Measurements from ENCODE around the gene RPH3AL. TPM values are rescaled to one million over a fixed set of nuclear protein-coding genes. Genes with fewer than 3 reads are reported as not detected.
"Not testable (repeated sequence)": the region's sequence is repeated elsewhere in the genome, so short reads cannot be mapped to it uniquely, and the experiment has no call there.

The RPH3AL gene
- total RNA-seq, 4 donors from 2014 or later: 10.0 to 51.1 (median 25.7) TPM

GRCh38 chr17:172401-172800 is 180.2 kb downstream of the RPH3AL start:
- ATAC-seq (ENCODE audit: low FRiP score): no peak

DNA sequence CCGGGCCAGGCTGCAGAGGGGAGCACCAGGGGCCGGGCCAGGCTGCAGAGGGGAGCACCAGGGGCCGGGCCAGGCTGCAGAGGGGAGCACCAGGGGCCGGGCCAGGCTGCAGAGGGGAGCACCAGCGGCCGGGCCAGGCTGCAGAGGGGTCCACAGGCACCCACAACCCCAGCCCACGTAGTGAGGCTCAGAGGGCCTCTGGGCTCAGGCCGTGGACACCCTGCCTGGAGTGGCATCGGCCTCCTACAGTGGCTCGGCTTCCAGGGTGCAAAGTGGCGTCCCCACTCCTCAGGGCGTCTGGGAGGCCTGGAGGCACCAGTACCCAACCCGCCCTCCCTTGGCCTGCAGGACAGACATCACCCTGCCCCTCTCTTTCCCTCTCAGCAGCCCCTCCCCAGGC is 180.7 kb downstream of the RPH3AL start:
- TF ChIP-seq, protein P1, sequence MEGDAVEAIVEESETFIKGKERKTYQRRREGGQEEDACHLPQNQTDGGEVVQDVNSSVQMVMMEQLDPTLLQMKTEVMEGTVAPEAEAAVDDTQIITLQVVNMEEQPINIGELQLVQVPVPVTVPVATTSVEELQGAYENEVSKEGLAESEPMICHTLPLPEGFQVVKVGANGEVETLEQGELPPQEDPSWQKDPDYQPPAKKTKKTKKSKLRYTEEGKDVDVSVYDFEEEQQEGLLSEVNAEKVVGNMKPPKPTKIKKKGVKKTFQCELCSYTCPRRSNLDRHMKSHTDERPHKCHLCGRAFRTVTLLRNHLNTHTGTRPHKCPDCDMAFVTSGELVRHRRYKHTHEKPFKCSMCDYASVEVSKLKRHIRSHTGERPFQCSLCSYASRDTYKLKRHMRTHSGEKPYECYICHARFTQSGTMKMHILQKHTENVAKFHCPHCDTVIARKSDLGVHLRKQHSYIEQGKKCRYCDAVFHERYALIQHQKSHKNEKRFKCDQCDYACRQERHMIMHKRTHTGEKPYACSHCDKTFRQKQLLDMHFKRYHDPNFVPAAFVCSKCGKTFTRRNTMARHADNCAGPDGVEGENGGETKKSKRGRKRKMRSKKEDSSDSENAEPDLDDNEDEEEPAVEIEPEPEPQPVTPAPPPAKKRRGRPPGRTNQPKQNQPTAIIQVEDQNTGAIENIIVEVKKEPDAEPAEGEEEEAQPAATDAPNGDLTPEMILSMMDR (IDR thresholded peaks at IDR 0.05): no peak
- DNase-seq (ENCODE audit: low spot score): no peak
- no peak for ATAC-seq (ENCODE audit: low FRiP score)

More at GRCh38 chr17:172401-172800, 180.2 kb downstream of the RPH3AL start:
- TF ChIP-seq, protein P1 (IDR thresholded peaks at IDR 0.05): no peak
- DNase-seq (ENCODE audit: low spot score): no peak

- DNase-seq (ENCODE audit: low spot score): no peak
- TF ChIP-seq, protein P1 (IDR thresholded peaks at IDR 0.05): no peak
- ATAC-seq (ENCODE audit: low FRiP score): no peak
Observed at GRCh38 chr17:170130-170670, 182.4 kb downstream of the RPH3AL start.

GRCh38 chr17:168614-169013 is 184.0 kb downstream of the RPH3AL start:
- not testable (repeated sequence) for DNase-seq (ENCODE audit: low spot score); ATAC-seq (ENCODE audit: low FRiP score)

- TF ChIP-seq, protein P1 (IDR thresholded peaks at IDR 0.05): no peak
- ATAC-seq (ENCODE audit: low FRiP score): no peak
- DNase-seq (ENCODE audit: low spot score): no peak
Observed at GRCh38 chr17:165939-166338, 186.7 kb downstream of the RPH3AL start.

- TF ChIP-seq, protein P1 (IDR thresholded peaks at IDR 0.05): no peak
- peak; percentile 60 for ATAC-seq (ENCODE audit: low FRiP score)
- no peak for DNase-seq (ENCODE audit: low spot score)
Observed at GRCh38 chr17:164303-165235, 188.0 kb downstream of the RPH3AL start.

- TF ChIP-seq, protein P1 (IDR thresholded peaks at IDR 0.05): no peak
- ATAC-seq (ENCODE audit: low FRiP score) (no peak), DNase-seq (ENCODE audit: low spot score) (no peak)
Observed at GRCh38 chr17:163514-164098, 189.0 kb downstream of the RPH3AL start.

Data from omental fat pad (tissue), 4 donors.